ENCODE data around the gene IRS4.

Gene IRS4

GRCh38 chrX:108736509-108737479 lies at the start of gene IRS4:
TSS of gene IRS4 (minus strand) at chrX:108736563.
- Histone ChIP-seq H4K20me1 (ENCODE audit: insufficient read depth, low read length) (no peaks in the 10 kb centered on the region), H3K36me3 (ENCODE audit: insufficient read depth, low read length) (no peaks in the 10 kb centered on the region), H3K4me3 (ENCODE audit: low read depth in 1 of 2, low read length in 2 of 2) (no peak within 1 kb of the TSS), H2AFZ (ENCODE audit: low read depth, low read length) (no peak within 1 kb of the TSS), H3K4me1 (ENCODE audit: insufficient read depth, low read length) (no peaks in the 10 kb centered on the region), H3K79me2 (ENCODE audit: insufficient read depth, low read length) (no peaks in the 10 kb centered on the region), H3K27ac (ENCODE audit: low read length) (no peak within 1 kb of the TSS), H3K9ac (ENCODE audit: low read depth, low read length) (no peak within 1 kb of the TSS), H3K4me2 (ENCODE audit: insufficient read depth, low read length) (no peak within 1 kb of the TSS), H3K27me3 (ENCODE audit: insufficient read depth, low read length, poor library complexity) (no peaks in the 10 kb centered on the region), H3K9me3 (ENCODE audit: insufficient read depth, low read length, severe bottlenecking) (no peaks in the 10 kb centered on the region)
- TF ChIP-seq CTCF (IDR thresholded peaks at IDR 0.05; ENCODE audit: borderline replicate concordance, extremely low read depth, low read length, poor library complexity, severe bottlenecking) = no peak
- no peak for TF ChIP-seq EZH2 (IDR thresholded peaks at IDR 0.05; ENCODE audit: borderline replicate concordance, low read depth, low read length, severe bottlenecking)
- ATAC-seq (ENCODE audit: insufficient read depth, low read depth) = no peak
- no peak for DNase-seq

- no peak for ATAC-seq (ENCODE audit: insufficient read depth, low read depth)
- no peaks in the 10 kb centered on the region for H3K27me3 ChIP-seq (ENCODE audit: insufficient read depth, low read length, poor library complexity)
- no peaks in the 10 kb centered on the region for H3K4me1 ChIP-seq (ENCODE audit: insufficient read depth, low read length)
- H3K79me2 ChIP-seq (ENCODE audit: insufficient read depth, low read length) = no peaks in the 10 kb centered on the region
- no peak overlapping the region for H3K9ac ChIP-seq (ENCODE audit: low read depth, low read length)
- H3K36me3 ChIP-seq (ENCODE audit: insufficient read depth, low read length) = no peaks in the 10 kb centered on the region
- H3K4me2 ChIP-seq (ENCODE audit: insufficient read depth, low read length) = no peak overlapping the region
- H3K4me3 ChIP-seq (ENCODE audit: low read depth in 1 of 2, low read length in 2 of 2) = no peak overlapping the region
- H2AFZ ChIP-seq (ENCODE audit: low read depth, low read length) = no peak overlapping the region
- H3K27ac ChIP-seq (ENCODE audit: low read length) = no peak overlapping the region
- TF ChIP-seq EZH2 (IDR thresholded peaks at IDR 0.05; ENCODE audit: borderline replicate concordance, low read depth, low read length, severe bottlenecking) = no peak
- TF ChIP-seq CTCF (IDR thresholded peaks at IDR 0.05; ENCODE audit: borderline replicate concordance, extremely low read depth, low read length, poor library complexity, severe bottlenecking) = no peak
- no peaks in the 10 kb centered on the region for H4K20me1 ChIP-seq (ENCODE audit: insufficient read depth, low read length)
- H3K9me3 ChIP-seq (ENCODE audit: insufficient read depth, low read length, severe bottlenecking) = no peaks in the 10 kb centered on the region
- no peak for DNase-seq
Measured at GRCh38 chrX:108772549-108772948, 36.2 kb upstream of the IRS4 start.

GRCh38 chrX:108763559-108763958 lies 27.2 kb upstream of the IRS4 start:
- H3K36me3 ChIP-seq (ENCODE audit: insufficient read depth, low read length) = no peaks in the 10 kb centered on the region
- no peaks in the 10 kb centered on the region for H4K20me1 ChIP-seq (ENCODE audit: insufficient read depth, low read length)
- H3K4me2 ChIP-seq (ENCODE audit: insufficient read depth, low read length) = no peak overlapping the region
- TF ChIP-seq EZH2 (IDR thresholded peaks at IDR 0.05; ENCODE audit: borderline replicate concordance, low read depth, low read length, severe bottlenecking) (no peak), CTCF (IDR thresholded peaks at IDR 0.05; ENCODE audit: borderline replicate concordance, extremely low read depth, low read length, poor library complexity, severe bottlenecking) (no peak)
- H3K27me3 ChIP-seq (ENCODE audit: insufficient read depth, low read length, poor library complexity) = no peaks in the 10 kb centered on the region
- no peak overlapping the region for H3K9ac ChIP-seq (ENCODE audit: low read depth, low read length)
- DNase-seq (no peak), ATAC-seq (ENCODE audit: insufficient read depth, low read depth) (no peak)
- H3K79me2 ChIP-seq (ENCODE audit: insufficient read depth, low read length) = no peaks in the 10 kb centered on the region
- no peaks in the 10 kb centered on the region for H3K4me1 ChIP-seq (ENCODE audit: insufficient read depth, low read length)
- H3K9me3 ChIP-seq (ENCODE audit: insufficient read depth, low read length, severe bottlenecking) = no peaks in the 10 kb centered on the region
- no peak overlapping the region for H3K4me3 ChIP-seq (ENCODE audit: low read depth in 1 of 2, low read length in 2 of 2)
- H2AFZ ChIP-seq (ENCODE audit: low read depth, low read length) = no peak overlapping the region
- no peak overlapping the region for H3K27ac ChIP-seq (ENCODE audit: low read length)
